Naive thymus-derived CD4-positive, alpha-beta T cell (primary cell): ENCODE measurements around the gene ATP9A. TPM values are rescaled to one million over a fixed set of nuclear protein-coding genes. Genes with fewer than 3 reads are reported as not detected.

Experiments used
- ATAC-seq: fragments of 150-1000 bp; cut with Tn5 transposase; 2 replicates; pipeline ENCODE4 v1.10.0; 2021; ENCODE audit warnings: mild to moderate bottlenecking, moderate library complexity
- CTCF ChIA-PET: fragments of 350-600 bp; sonication (Branson Sonifier 250); formaldehyde crosslinking; loops from one replicate; lab custom pipeline; 2021; ENCODE audit warnings: antibody characterized with exemption; lab: Charles Lee
- POLR2A ChIA-PET: fragments of 350-600 bp; sonication (Branson Sonifier 250); formaldehyde crosslinking; loops from one replicate; lab custom pipeline; 2021; ENCODE audit warnings: antibody characterized with exemption, inconsistent platforms; lab: Charles Lee
- DNase-seq, 9 donors: peaks; one replicate each; pipeline versions ENCODE4 v3.0.0 to v3.0.0-alpha.2; 2020 to 2022; ENCODE audit warnings: mixed read lengths in 1 of 9
- H3K27ac ChIP-seq: one replicate; pipeline ENCODE4 v1.7.0; 2013; ENCODE audit warnings: mild to moderate bottlenecking, low read depth, low read length, moderate library complexity
- H3K27me3 ChIP-seq, 2 donors: one replicate each; pipeline ENCODE4 v1.7.0; 2013; ENCODE audit warnings: low read length in 2 of 2, mild to moderate bottlenecking in 2 of 2, moderate library complexity in 2 of 2; ENCODE audit not compliant: control insufficient read depth in 2 of 2, insufficient read depth in 2 of 2
- H3K36me3 ChIP-seq, 3 experiments: 1 replicate in 2 of 3; 2 replicates in 1 of 3; pipeline ENCODE4 v1.7.0; 2013; ENCODE audit warnings: low read length in 3 of 3, mild to moderate bottlenecking in 3 of 3, moderate library complexity in 1 of 3; ENCODE audit not compliant: insufficient read depth in 3 of 3, control insufficient read depth in 2 of 3
- H3K4me1 ChIP-seq, 2 donors: one replicate each; pipeline ENCODE4 v1.7.0; 2013; ENCODE audit warnings: low read length in 2 of 2, mild to moderate bottlenecking in 2 of 2, moderate library complexity in 1 of 2; ENCODE audit not compliant: control insufficient read depth in 2 of 2, insufficient read depth in 2 of 2
- H3K4me3 ChIP-seq: 2 replicates; pipeline ENCODE4 v1.7.0; 2013; ENCODE audit warnings: mild to moderate bottlenecking, low read length
- H3K9me3 ChIP-seq, 3 experiments: 1 replicate in 2 of 3; 2 replicates in 1 of 3; pipeline ENCODE4 v1.7.0; 2013; ENCODE audit warnings: low read length in 3 of 3; ENCODE audit not compliant: control insufficient read depth in 2 of 3
- H3K27ac Mint-ChIP-seq, 9 donors: one replicate each; pipeline ENCODE4 v1.8.0; 2020 to 2022; ENCODE audit warnings: mixed read lengths in 9 of 9, mild to moderate bottlenecking in 8 of 9, moderate library complexity in 5 of 9, inconsistent platforms in 2 of 9
- H3K27me3 Mint-ChIP-seq, 5 donors: one replicate each; pipeline ENCODE4 v1.8.0; 2021 to 2022; ENCODE audit warnings: mixed read lengths in 5 of 5, mild to moderate bottlenecking in 1 of 5
- H3K36me3 Mint-ChIP-seq, 5 donors: one replicate each; pipeline ENCODE4 v1.8.0; 2020 to 2022; ENCODE audit warnings: mixed read lengths in 5 of 5, mild to moderate bottlenecking in 3 of 5, inconsistent platforms in 1 of 5
- H3K4me1 Mint-ChIP-seq, 7 donors: one replicate each; pipeline ENCODE4 v1.8.0; 2020 to 2022; ENCODE audit warnings: mixed read lengths in 7 of 7, mild to moderate bottlenecking in 3 of 7, inconsistent platforms in 1 of 7
- H3K4me3 Mint-ChIP-seq, 10 donors: one replicate each; pipeline ENCODE4 v1.8.0; 2020 to 2022; ENCODE audit warnings: mild to moderate bottlenecking in 10 of 10, mixed read lengths in 10 of 10, moderate library complexity in 6 of 10, inconsistent platforms in 2 of 10
- H3K9me3 Mint-ChIP-seq, 11 donors: one replicate each; pipeline ENCODE4 v1.8.0; 2020 to 2022; ENCODE audit warnings: mixed read lengths in 11 of 11, mild to moderate bottlenecking in 4 of 11, inconsistent platforms in 1 of 11, moderate library complexity in 1 of 11
- intact Hi-C, 2 donors: fragments of 100-400 bp; cut with micrococcal nuclease; formaldehyde crosslinking; loops; one replicate each; pipeline ENCODE4 v1.15.1; 2023
- polyA plus RNA-seq, 2 donors: library from polyadenylated mRNA; unstranded; fragments of 300-500 nt; fragmentation: Illumina TruSeq; gene quantifications; one replicate each; pipeline ENCODE4 v1.2.3, GENCODE V29; 2021
- total RNA-seq, 6 experiments: library from RNA in 5 of 6; stranded (reverse) in 5 of 6; gene quantifications; 1 replicate in 5 of 6; 2 replicates in 1 of 6; pipeline ENCODE4 v1.2.3 and lab custom pipeline; 2021 to 2026

ATP9A gene
- total and polyA plus RNA-seq, 7 experiments from 2014 or later = 0.05 to 2.0 (median 0.83) TPM; not detected in 3

GRCh38 chr20:51634877-51635276 lies 133.3 kb downstream of the ATP9A start:
- H3K9me3 Mint-ChIP-seq = no peaks in the 10 kb centered on the region
- ATAC-seq = no peak
- H3K36me3 Mint-ChIP-seq = no peaks in the 10 kb centered on the region
- DNase-seq = no peak
- Histone ChIP-seq H3K36me3 (no peaks in the 10 kb centered on the region), H3K27ac (no peak overlapping the region), H3K4me1 (peaks cover 0 to 11% of the 10 kb centered on the region in 2 donors), H3K27me3 (no peaks in the 10 kb centered on the region), H3K4me3 (no peak overlapping the region), H3K9me3 (no peaks in the 10 kb centered on the region)
- peaks cover 0 to 17% (median 8%) of the 10 kb centered on the region in 7 donors for H3K4me1 Mint-ChIP-seq
- H3K27me3 Mint-ChIP-seq = peaks cover 7 to 32% (median 8%) of the 10 kb centered on the region in 5 donors
- H3K4me3 Mint-ChIP-seq = no peak overlapping the region
- ChIA-PET CTCF (no interaction called here), POLR2A (no interaction called here)
- intact Hi-C loops = no loop called here
- H3K27ac Mint-ChIP-seq = no peak overlapping the region

DNA sequence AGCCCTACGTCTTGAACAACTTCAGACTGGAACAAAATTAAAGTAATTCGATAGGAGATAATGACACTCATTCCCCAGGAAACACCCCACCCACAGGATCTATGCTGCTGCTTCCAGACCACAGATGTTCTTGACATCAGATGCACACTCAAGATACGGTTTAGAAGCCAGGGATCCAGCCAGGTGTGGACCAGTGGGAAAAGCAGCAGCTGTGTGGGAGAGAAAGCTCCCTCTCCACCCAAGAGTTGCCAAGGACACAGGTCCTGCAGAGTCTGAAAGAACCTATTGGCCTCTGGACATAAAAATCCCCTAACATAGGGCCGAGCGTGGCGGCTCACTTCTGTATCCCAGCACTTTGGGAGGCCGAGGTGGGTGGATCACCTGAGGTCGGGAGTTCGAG lies 133.9 kb downstream of the ATP9A start:
- ChIA-PET CTCF (no interaction called here), POLR2A (no interaction called here)
- H3K4me3 ChIP-seq = no peak overlapping the region
- no peaks in the 10 kb centered on the region for H3K27me3 ChIP-seq
- H3K27ac ChIP-seq = no peak overlapping the region
- H3K9me3 ChIP-seq = no peaks in the 10 kb centered on the region
- Mint-ChIP-seq H3K27ac (no peak overlapping the region), H3K4me1 (peaks cover 0 to 21% (median 8%) of the 10 kb centered on the region in 7 donors), H3K9me3 (no peaks in the 10 kb centered on the region), H3K36me3 (no peaks in the 10 kb centered on the region), H3K4me3 (no peak overlapping the region), H3K27me3 (peaks cover 7 to 33% (median 9%) of the 10 kb centered on the region in 5 donors)
- H3K36me3 ChIP-seq = no peaks in the 10 kb centered on the region
- intact Hi-C loops = no loop called here
- no peak for DNase-seq
- no peak for ATAC-seq
- H3K4me1 ChIP-seq = peaks cover 0 to 11% of the 10 kb centered on the region in 2 donors

GRCh38 chr20:51633430-51633829 lies 134.8 kb downstream of the ATP9A start:
- Histone ChIP-seq H3K27me3 (no peaks in the 10 kb centered on the region), H3K9me3 (no peaks in the 10 kb centered on the region), H3K36me3 (no peaks in the 10 kb centered on the region), H3K27ac (no peak overlapping the region), H3K4me1 (peaks cover 0 to 11% of the 10 kb centered on the region in 2 donors), H3K4me3 (no peak overlapping the region)
- Mint-ChIP-seq H3K9me3 (no peaks in the 10 kb centered on the region), H3K4me1 (peaks cover 0 to 26% (median 8%) of the 10 kb centered on the region in 7 donors), H3K4me3 (no peak overlapping the region), H3K36me3 (no peaks in the 10 kb centered on the region), H3K27ac (peak overlapping the region in 1 of 9 donors; percentile 81), H3K27me3 (peaks cover 7 to 33% (median 9%) of the 10 kb centered on the region in 5 donors)
- ChIA-PET POLR2A (no interaction called here), CTCF (no interaction called here)
- ATAC-seq (no peak), DNase-seq (no peak)
- intact Hi-C loops = no loop called here

- H3K27ac ChIP-seq = no peak overlapping the region
- POLR2A ChIA-PET = no interaction called here
- no peaks in the 10 kb centered on the region for H3K9me3 ChIP-seq
- no peak for DNase-seq
- intact Hi-C loops = no loop called here
- peaks cover 0 to 11% of the 10 kb centered on the region in 2 donors for H3K4me1 ChIP-seq
- no peak overlapping the region for H3K4me3 Mint-ChIP-seq
- no peak for ATAC-seq
- CTCF ChIA-PET = no interaction called here
- no peaks in the 10 kb centered on the region for H3K36me3 Mint-ChIP-seq
- no peaks in the 10 kb centered on the region for H3K9me3 Mint-ChIP-seq
- H3K4me3 ChIP-seq = no peak overlapping the region
- peaks cover 7 to 33% (median 9%) of the 10 kb centered on the region in 5 donors for H3K27me3 Mint-ChIP-seq
- H3K27me3 ChIP-seq = no peaks in the 10 kb centered on the region
- no peaks in the 10 kb centered on the region for H3K36me3 ChIP-seq
- H3K4me1 Mint-ChIP-seq = peaks cover 0 to 26% (median 8%) of the 10 kb centered on the region in 7 donors
- no peak overlapping the region for H3K27ac Mint-ChIP-seq
Measured at GRCh38 chr20:51631953-51632352, 136.2 kb downstream of the ATP9A start.

DNA sequence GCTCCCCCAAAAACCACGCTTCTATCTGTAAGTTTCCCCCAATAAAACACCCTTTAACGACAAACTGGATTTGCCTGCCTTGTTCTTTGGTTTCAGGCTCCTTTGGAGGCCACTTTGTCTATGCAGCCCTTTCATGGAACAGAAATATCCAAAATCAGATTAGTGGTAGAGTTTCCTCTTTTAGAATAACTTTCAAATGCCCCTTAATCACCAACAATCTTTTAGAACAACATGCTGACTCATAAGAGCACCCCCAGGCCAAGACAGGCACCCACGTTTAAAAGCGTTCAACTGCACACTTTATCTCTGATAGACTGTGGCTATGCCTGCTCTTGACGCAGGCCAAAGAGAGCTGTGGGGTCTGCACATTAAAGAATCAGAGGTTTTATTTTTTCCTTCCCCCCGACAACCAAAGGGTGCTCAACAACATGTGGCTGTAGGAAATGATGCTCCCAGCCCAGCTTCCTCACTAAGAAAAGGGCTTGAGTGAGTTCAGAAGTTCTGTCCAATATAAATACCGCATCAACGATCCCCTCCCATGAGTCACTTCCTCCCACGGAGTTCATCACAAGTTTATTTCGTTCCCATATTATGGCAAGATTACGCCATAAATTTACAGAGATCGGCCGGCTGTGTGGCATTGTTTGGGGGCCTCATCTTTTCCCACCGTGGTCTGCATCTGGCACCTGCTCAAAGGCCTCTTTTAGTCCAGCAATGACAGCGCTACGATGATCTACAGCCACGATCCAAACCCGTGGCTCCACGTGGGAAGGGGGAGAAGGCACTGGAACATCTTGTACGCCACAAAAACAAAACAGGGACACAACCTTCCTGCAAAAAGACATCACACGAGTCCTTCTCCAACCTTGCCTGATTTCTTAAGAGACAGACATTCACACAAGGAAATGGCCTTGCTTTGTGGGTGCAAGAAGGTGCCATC lies 136.9 kb downstream of the ATP9A start:
- peaks cover 0 to 11% of the 10 kb centered on the region in 2 donors for H3K4me1 ChIP-seq
- Mint-ChIP-seq H3K36me3 (no peaks in the 10 kb centered on the region), H3K27ac (peak overlapping the region in 1 of 9 donors; percentile 67), H3K27me3 (peaks cover 7 to 33% (median 9%) of the 10 kb centered on the region in 5 donors), H3K4me3 (peak overlapping the region in 2 of 10 donors; percentile 6 to 41), H3K9me3 (no peaks in the 10 kb centered on the region), H3K4me1 (peaks cover 0 to 26% (median 8%) of the 10 kb centered on the region in 7 donors)
- intact Hi-C loops = no loop called here
- no peaks in the 10 kb centered on the region for H3K36me3 ChIP-seq
- DNase-seq (peak in 1 of 9 donors; percentile 37), ATAC-seq (peak; percentile 87)
- no peak overlapping the region for H3K4me3 ChIP-seq
- CTCF ChIA-PET = no interaction called here
- POLR2A ChIA-PET = no interaction called here
- H3K27ac ChIP-seq = no peak overlapping the region
- no peaks in the 10 kb centered on the region for H3K27me3 ChIP-seq
- no peaks in the 10 kb centered on the region for H3K9me3 ChIP-seq

GRCh38 chr20:51629399-51630058 lies 138.7 kb downstream of the ATP9A start:
- H3K27ac ChIP-seq = no peak overlapping the region
- Mint-ChIP-seq H3K4me1 (peaks cover 0 to 26% (median 8%) of the 10 kb centered on the region in 7 donors), H3K27ac (no peak overlapping the region), H3K9me3 (no peaks in the 10 kb centered on the region), H3K36me3 (no peaks in the 10 kb centered on the region), H3K27me3 (peaks cover 7 to 33% (median 9%) of the 10 kb centered on the region in 5 donors), H3K4me3 (no peak overlapping the region)
- DNase-seq (no peak), ATAC-seq (no peak)
- no peaks in the 10 kb centered on the region for H3K27me3 ChIP-seq
- no peaks in the 10 kb centered on the region for H3K36me3 ChIP-seq
- CTCF ChIA-PET = no interaction called here
- no peaks in the 10 kb centered on the region for H3K9me3 ChIP-seq
- intact Hi-C loops = loop anchor here in 1 of 2 donors (10.0 kb wide), 1 partner anchor 405 kb away; no protein-coding TSS in a partner anchor
- no peak overlapping the region for H3K4me3 ChIP-seq
- H3K4me1 ChIP-seq = peaks cover 0 to 11% of the 10 kb centered on the region in 2 donors
- POLR2A ChIA-PET = no interaction called here
